ENCODE measurements around the gene GJD3. TPM values are rescaled to one million over a fixed set of nuclear protein-coding genes. Genes with fewer than 3 reads are reported as not detected.
"Not testable (repeated sequence)": the region's sequence is repeated elsewhere in the genome, so short reads cannot be mapped to it uniquely, and the experiment has no call there.

GJD3 gene
- polyA plus RNA-seq, 1 experiment: 0.56 TPM

DNA sequence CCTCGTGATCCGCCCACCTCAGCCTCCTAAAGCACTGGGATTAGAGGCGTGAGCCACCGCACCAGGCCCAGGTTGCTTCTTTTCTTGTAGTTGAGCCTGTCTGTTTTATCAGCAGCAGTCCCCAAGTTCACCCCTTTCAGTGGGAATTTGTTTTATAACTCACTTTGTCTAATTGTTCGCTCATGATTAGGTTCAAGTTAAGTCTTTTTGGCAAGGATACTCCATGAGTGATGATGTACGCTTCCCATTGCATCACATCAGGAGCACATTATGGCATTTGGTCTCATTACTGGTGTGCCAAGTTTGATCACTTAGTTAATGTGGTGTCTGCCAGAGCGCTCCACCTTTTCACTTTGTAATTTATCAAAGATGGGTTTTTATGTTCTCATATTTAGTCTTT lies 14.4 kb upstream of the GJD3 start:
- ChIA-PET CTCF (interaction anchor here (1.1 kb wide), 1 partner anchor 24 kb away, joined by 3 read pairs; no protein-coding TSS in a partner anchor), POLR2A (no interaction called here)
- H3K4me3 ChIP-seq (ENCODE audit: low read depth, low read length): no peak overlapping the region
- TF ChIP-seq CTCF (IDR thresholded peaks at IDR 0.05; ENCODE audit: insufficient read depth, low read depth, low read length): no peak
- no peaks in the 10 kb centered on the region for H3K27me3 ChIP-seq (ENCODE audit: control insufficient read depth, insufficient read depth, low read length)
- no peak for DNase-seq (ENCODE audit: low read depth)
- H3K36me3 ChIP-seq (ENCODE audit: control insufficient read depth, insufficient read depth, low read length): no peaks in the 10 kb centered on the region

DNA sequence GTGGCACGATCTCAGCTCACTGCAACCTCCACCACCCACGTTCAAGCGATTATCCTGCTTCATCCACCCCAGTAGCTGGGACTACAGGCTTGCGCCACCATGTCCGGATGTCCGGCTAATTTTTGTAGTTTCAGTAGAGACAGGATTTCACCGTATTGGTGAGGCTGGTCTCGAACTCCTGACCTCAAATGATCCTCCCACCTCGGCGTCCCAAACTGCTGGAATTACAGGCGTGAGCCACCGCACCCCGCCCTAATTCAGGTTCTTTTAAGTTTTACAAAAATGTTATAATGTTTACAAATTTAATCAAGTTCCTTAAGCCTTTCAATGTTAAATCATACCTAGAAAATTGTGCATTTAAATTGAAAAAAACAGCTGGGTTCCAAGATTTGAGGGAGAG lies 13.3 kb upstream of the GJD3 start:
- POLR2A ChIA-PET: no interaction called here
- Histone ChIP-seq H3K4me3 (ENCODE audit: low read depth, low read length) (no peak overlapping the region), H3K36me3 (ENCODE audit: control insufficient read depth, insufficient read depth, low read length) (no peaks in the 10 kb centered on the region), H3K27me3 (ENCODE audit: control insufficient read depth, insufficient read depth, low read length) (no peaks in the 10 kb centered on the region)
- no peak for TF ChIP-seq CTCF (IDR thresholded peaks at IDR 0.05; ENCODE audit: insufficient read depth, low read depth, low read length)
- CTCF ChIA-PET: no interaction called here
- DNase-seq (ENCODE audit: low read depth): no peak

DNA sequence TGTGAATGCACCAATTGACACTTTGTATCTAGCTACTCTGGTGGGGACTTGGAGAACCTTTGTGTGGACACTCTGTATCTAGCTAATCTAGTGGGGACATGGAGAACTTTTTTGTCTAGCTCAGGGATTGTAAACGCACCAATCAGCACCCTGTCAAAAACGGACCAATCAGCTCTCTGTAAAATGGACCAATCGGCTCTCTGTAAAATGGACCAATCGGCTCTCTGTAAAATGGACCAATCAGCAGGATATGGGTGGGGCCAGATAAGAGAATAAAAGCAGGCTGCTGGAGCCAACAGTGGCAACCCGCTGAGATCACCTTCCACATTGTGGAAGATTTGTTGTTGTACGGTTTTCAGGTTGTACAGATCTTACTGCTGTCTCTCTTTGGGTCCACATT lies 12.0 kb upstream of the GJD3 start:
- POLR2A ChIA-PET; DNase-seq (ENCODE audit: low read depth); H3K36me3 ChIP-seq (ENCODE audit: control insufficient read depth, insufficient read depth, low read length); H3K4me3 ChIP-seq (ENCODE audit: low read depth, low read length); H3K27me3 ChIP-seq (ENCODE audit: control insufficient read depth, insufficient read depth, low read length); CTCF ChIA-PET: not testable (repeated sequence)

GRCh38 chr17:40375786-40376185 lies 11.2 kb upstream of the GJD3 start:
- DNase-seq (ENCODE audit: low read depth); POLR2A ChIA-PET; H3K27me3 ChIP-seq (ENCODE audit: control insufficient read depth, insufficient read depth, low read length); H3K36me3 ChIP-seq (ENCODE audit: control insufficient read depth, insufficient read depth, low read length); H3K4me3 ChIP-seq (ENCODE audit: low read depth, low read length): not testable (repeated sequence)
- CTCF ChIA-PET: interaction anchor here (2.1 kb wide), 1 partner anchor 13 kb away, joined by 6 read pairs; no protein-coding TSS in a partner anchor

DNA sequence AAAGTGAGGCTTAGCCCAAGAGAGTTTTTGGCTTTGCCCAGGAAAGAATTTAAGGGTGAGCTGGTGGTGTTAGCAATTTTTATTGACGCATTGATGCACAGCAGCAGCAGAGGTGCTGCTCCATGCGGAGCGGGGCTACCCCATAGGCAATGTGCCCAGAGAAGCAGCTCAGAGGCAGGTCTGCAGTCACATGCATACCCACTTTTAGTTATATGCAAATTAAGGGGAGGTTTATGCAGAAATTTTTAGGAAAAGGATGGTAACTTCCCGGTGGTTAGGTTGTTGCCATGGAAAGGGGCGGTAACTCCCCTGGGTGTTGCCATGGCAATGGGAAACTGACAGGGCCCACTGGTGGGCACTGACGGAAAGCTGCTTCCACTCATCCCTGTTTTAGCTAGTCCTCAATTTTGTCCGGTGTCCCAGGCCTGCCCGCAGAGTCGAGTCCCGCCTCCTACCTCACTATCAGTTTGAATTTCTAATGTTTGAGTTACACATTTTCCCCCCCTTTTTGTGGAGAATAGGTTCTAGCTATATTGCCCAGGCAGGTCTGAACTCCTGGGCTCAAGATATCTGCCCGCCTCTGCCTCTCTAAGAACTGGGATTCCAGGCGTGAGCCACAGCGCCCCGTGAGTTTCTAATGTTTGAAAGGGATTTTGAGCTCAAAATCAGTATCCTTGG lies 10.4 kb upstream of the GJD3 start:
- no peak for DNase-seq (ENCODE audit: low read depth)
- POLR2A ChIA-PET: interaction anchor here (0.6 kb wide), 1 partner anchor 198 kb away, joined by 3 read pairs; no protein-coding TSS in a partner anchor
- no peak for TF ChIP-seq CTCF (IDR thresholded peaks at IDR 0.05; ENCODE audit: insufficient read depth, low read depth, low read length)
- H3K4me3 ChIP-seq (ENCODE audit: low read depth, low read length): no peak overlapping the region
- no peaks in the 10 kb centered on the region for H3K27me3 ChIP-seq (ENCODE audit: control insufficient read depth, insufficient read depth, low read length)
- CTCF ChIA-PET: interaction anchor here (2.1 kb wide), 1 partner anchor 12 kb away, joined by 6 read pairs; no protein-coding TSS in a partner anchor
- H3K36me3 ChIP-seq (ENCODE audit: control insufficient read depth, insufficient read depth, low read length): no peaks in the 10 kb centered on the region

- DNase-seq (ENCODE audit: low read depth): no peak
- CTCF ChIA-PET: interaction anchor here (1.0 to 2.1 kb wide), 3 partner anchors 11 to 102 kb away, joined by 3 to 6 read pairs (median 3); no protein-coding TSS in a partner anchor
- Histone ChIP-seq H3K27me3 (ENCODE audit: control insufficient read depth, insufficient read depth, low read length) (no peaks in the 10 kb centered on the region), H3K36me3 (ENCODE audit: control insufficient read depth, insufficient read depth, low read length) (no peaks in the 10 kb centered on the region), H3K4me3 (ENCODE audit: low read depth, low read length) (no peak overlapping the region)
- POLR2A ChIA-PET: interaction anchor here (0.6 kb wide), 1 partner anchor 197 kb away, joined by 3 read pairs; no protein-coding TSS in a partner anchor
- TF ChIP-seq CTCF (IDR thresholded peaks at IDR 0.05; ENCODE audit: insufficient read depth, low read depth, low read length): no peak
Measured at GRCh38 chr17:40373999-40374398, 9.5 kb upstream of the GJD3 start.
